Endothelial cell of umbilical vein (primary cell): ENCODE data around the gene UNC5C. TPM values are rescaled to one million over a fixed set of nuclear protein-coding genes. Genes with fewer than 3 reads are reported as not detected.

ENCODE experiments used
- BruUV-seq: library from RNA; stranded (reverse); fragments of 400-500 nt; replicated peaks from 2 replicates; lab custom pipeline; 2021; lab: Mats Ljungman, UMichigan
- CTCF ChIA-PET: fragments of 300-600, 350-600 bp; sonication (Branson Sonifier 250); formaldehyde crosslinking; loops from one replicate; lab custom pipeline; 2021; ENCODE audit warnings: antibody characterized with exemption, inconsistent platforms; lab: Charles Lee
- POLR2A ChIA-PET: fragments of 300-600, 350-600 bp; sonication (Branson Sonifier 250); formaldehyde crosslinking; loops from one replicate; lab custom pipeline; 2021; ENCODE audit warnings: antibody characterized with exemption, inconsistent platforms; lab: Charles Lee
- DNase-seq: peaks from one replicate; pipeline ENCODE4 v3.0.0-alpha.2; 2011; ENCODE audit warnings: low read depth, low spot score
- FAIRE-seq: peaks from 2 replicates; lab custom pipeline; 2011; peaks lifted over from hg19 to GRCh38; lab: Jason Lieb, UNC
- H2AFZ ChIP-seq: 2 replicates; pipeline ENCODE4 v1.6.0; 2012; ENCODE audit warnings: low read depth, low read length, control low read depth, inconsistent platforms
- H3K27ac ChIP-seq: 2 replicates; pipeline ENCODE4 v1.5.1; 2011; ENCODE audit warnings: low read depth, mild to moderate bottlenecking, control low read depth, low read length, moderate library complexity; ENCODE audit not compliant: insufficient read depth
- H3K27me3 ChIP-seq, 2 experiments: 2 replicates each; pipeline versions ENCODE4 v1.6.0 to v1.6.1; 2011; ENCODE audit warnings: low read length in 2 of 2, mixed read lengths in 1 of 2; ENCODE audit not compliant: control insufficient read depth in 2 of 2, insufficient read depth in 2 of 2
- H3K36me3 ChIP-seq, 2 experiments: 2 replicates in 1 of 2; 3 replicates in 1 of 2; pipeline ENCODE4 v1.5.1; 2011; ENCODE audit warnings: low read length in 2 of 2, mild to moderate bottlenecking in 1 of 2, moderate library complexity in 1 of 2; ENCODE audit not compliant: control insufficient read depth in 2 of 2, insufficient read depth in 2 of 2; ENCODE audit errors: extremely low read depth in 1 of 2
- H3K4me1 ChIP-seq: 3 replicates; pipeline ENCODE4 v1.5.1; 2011; ENCODE audit warnings: mild to moderate bottlenecking, low read length; ENCODE audit not compliant: control insufficient read depth, insufficient read depth; ENCODE audit errors: extremely low read depth
- H3K4me2 ChIP-seq: 2 replicates; pipeline ENCODE4 v1.6.1; 2011; ENCODE audit warnings: low read length, control low read depth, mixed read lengths; ENCODE audit not compliant: insufficient read depth
- H3K4me3 ChIP-seq, 3 experiments: fragments of 200-600 bp in 1 of 3; sonication (generic), shearing (Covaris generic) in 1 of 3; replicated peaks in 1 of 3; 2 replicates each; pipeline ENCODE4 v1.5.1; 2011 to 2016; ENCODE audit warnings: control low read depth in 3 of 3, low read length in 3 of 3, mild to moderate bottlenecking in 2 of 3, inconsistent platforms in 1 of 3, low read depth in 1 of 3, moderate library complexity in 1 of 3; ENCODE audit not compliant: insufficient read depth in 1 of 3
- H3K79me2 ChIP-seq: 2 replicates; pipeline ENCODE4 v1.6.0; 2012; ENCODE audit warnings: low read length, inconsistent platforms; ENCODE audit not compliant: control insufficient read depth, insufficient read depth
- H3K9ac ChIP-seq: replicated peaks from 2 replicates; pipeline ENCODE3; 2011; ENCODE audit warnings: low read length, control low read depth; ENCODE audit not compliant: insufficient read depth; ENCODE audit errors: extremely low read depth
- H3K9me1 ChIP-seq: replicated peaks from 3 replicates; pipeline ENCODE4 v1.6.0; 2011; ENCODE audit warnings: mild to moderate bottlenecking, low read length; ENCODE audit not compliant: control insufficient read depth, insufficient read depth; ENCODE audit errors: extremely low read depth
- H3K9me3 ChIP-seq: replicated peaks from 2 replicates; pipeline ENCODE4 v1.5.1; 2012; ENCODE audit warnings: low read length, inconsistent platforms; ENCODE audit not compliant: control insufficient read depth, insufficient read depth
- H4K20me1 ChIP-seq: replicated peaks from 2 replicates; pipeline ENCODE3; 2011; ENCODE audit warnings: mild to moderate bottlenecking, low read length; ENCODE audit not compliant: control insufficient read depth, insufficient read depth; ENCODE audit errors: extremely low read depth
- CTCF ChIP-seq, 2 donors: IDR thresholded peaks; 1 replicate in 1 of 2; 2 replicates in 1 of 2; pipeline ENCODE4 v1.5.1; 2011; ENCODE audit warnings: low read length in 2 of 2, mild to moderate bottlenecking in 2 of 2, moderate library complexity in 2 of 2, control low read depth in 1 of 2, inconsistent platforms in 1 of 2, low read depth in 1 of 2; ENCODE audit not compliant: insufficient read depth in 1 of 2; ENCODE audit errors: extremely low read depth in 1 of 2
- EZH2 ChIP-seq: IDR thresholded peaks from 2 replicates; pipeline ENCODE4 v1.6.1; 2012; ENCODE audit warnings: borderline replicate concordance, low read depth, mild to moderate bottlenecking, moderate library complexity, low read length, inconsistent platforms; ENCODE audit not compliant: severe bottlenecking
- FOS ChIP-seq: IDR thresholded peaks from 2 replicates; pipeline ENCODE4 v1.6.1; 2011; ENCODE audit warnings: mild to moderate bottlenecking, low read length, moderate library complexity, borderline replicate concordance; ENCODE audit not compliant: insufficient read depth
- GATA2 ChIP-seq: IDR thresholded peaks from 2 replicates; pipeline ENCODE4 v1.7.0; 2011; ENCODE audit warnings: low read depth, mild to moderate bottlenecking, moderate library complexity, mixed read lengths, low read length; ENCODE audit not compliant: insufficient read length, insufficient read depth
- JUN ChIP-seq: IDR thresholded peaks from 2 replicates; pipeline ENCODE4 v1.6.1; 2011; ENCODE audit warnings: borderline replicate concordance, low read depth; ENCODE audit not compliant: insufficient read length, insufficient read depth
- MYC ChIP-seq: IDR thresholded peaks from one replicate; pipeline ENCODE4 v1.6.1; 2011; ENCODE audit warnings: mild to moderate bottlenecking, low read depth, low read length
- POLR2A ChIP-seq: IDR thresholded peaks from 2 replicates; pipeline ENCODE4 v1.6.1; 2012; ENCODE audit warnings: low read depth, mild to moderate bottlenecking, control low read depth, low read length
- POLR2AphosphoS5 ChIP-seq: IDR thresholded peaks from 2 replicates; pipeline ENCODE4 v1.6.1; 2012; ENCODE audit warnings: low read depth, mild to moderate bottlenecking, control low read depth, low read length, moderate library complexity; ENCODE audit not compliant: insufficient read depth
- dilution Hi-C: fragments of 300-500 bp; cut with MboI; formaldehyde crosslinking; loops from one replicate; pipeline ENCODE4 v1.15.0; 2019; ENCODE audit warnings: low sequenced_read_pairs; ENCODE audit not compliant: extremely low pct_ligation_motif_present
- intact Hi-C: fragments of 100-400 bp; cut with micrococcal nuclease; formaldehyde crosslinking; loops from one replicate; pipeline ENCODE4 v1.10.0; 2022
- polyA plus RNA-seq, 4 experiments: library from polyadenylated mRNA; depleted of rRNA in 3 of 4; stranded (reverse) in 3 of 4; unstranded in 1 of 4; fragments of >200 nt; gene quantifications; 2 replicates each; pipeline versions ENCODE4 v1.2.1 to v1.2.3, GENCODE V29; 2011 to 2012; ENCODE audit warnings: missing spikeins in 1 of 4
- total RNA-seq: library from RNA; stranded (reverse); gene quantifications from 2 replicates; pipeline ENCODE4 v1.2.3, GENCODE V29; 2021
- TF ChIP-seq, protein P1 (sequence below): IDR thresholded peaks from 2 replicates; pipeline ENCODE4 v1.6.1; 2011; ENCODE audit not compliant: insufficient read depth, insufficient read length

UNC5C gene
- total and polyA plus RNA-seq, 2 donors (not counting 3 experiments of a cell fraction or from before 2014, with no cell fraction given) = 0.44 to 0.53 TPM

DNA sequence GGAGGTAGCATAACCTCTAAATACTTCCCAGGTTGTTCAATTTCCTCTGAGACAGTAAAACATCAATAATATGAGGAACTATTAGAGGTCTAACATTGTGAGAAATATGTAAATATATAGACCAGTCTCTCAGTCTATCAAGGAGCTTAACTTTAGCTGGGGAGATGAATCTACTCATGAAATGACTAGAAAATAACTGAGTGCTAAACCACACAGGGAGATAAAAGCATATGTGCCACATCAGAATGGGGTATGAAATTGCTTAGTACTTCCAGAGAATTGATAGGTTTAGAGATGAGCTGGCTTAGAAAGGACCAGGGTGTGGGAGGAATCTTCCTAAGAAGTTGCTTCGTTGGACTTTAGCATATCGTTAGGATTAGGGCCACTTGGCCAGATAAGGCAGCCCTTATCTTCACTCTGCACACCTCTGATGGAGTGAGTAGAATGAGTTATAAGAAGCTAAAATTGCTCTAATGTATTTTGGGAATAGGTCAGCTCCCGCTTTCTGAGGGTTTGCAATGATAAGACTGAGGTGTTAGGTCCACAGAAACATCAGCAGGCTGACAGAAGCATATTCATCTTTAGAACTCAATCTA lies 299.2 kb downstream of the UNC5C start:
- Histone ChIP-seq H3K4me1 (no peaks in the 10 kb centered on the region), H3K9me1 (no peaks in the 10 kb centered on the region), H3K9me3 (no peaks in the 10 kb centered on the region), H2AFZ (no peak overlapping the region), H3K4me2 (no peak overlapping the region), H3K4me3 (no peak overlapping the region), H3K27ac (no peak overlapping the region), H3K9ac (no peak overlapping the region), H4K20me1 (no peaks in the 10 kb centered on the region), H3K27me3 (no peaks in the 10 kb centered on the region), H3K79me2 (no peaks in the 10 kb centered on the region), H3K36me3 (no peaks in the 10 kb centered on the region)
- FAIRE-seq (no peak), DNase-seq (no peak)
- intact Hi-C loops = no loop called here
- TF ChIP-seq GATA2 (no peak), JUN (no peak), FOS (no peak), CTCF (IDR thresholded peaks at IDR 0.05; ENCODE audit: extremely low read depth in 1 of 2, insufficient read depth in 1 of 2, low read depth in 1 of 2, low read length in 2 of 2) (no peak), MYC (no peak), POLR2A (no peak), POLR2AphosphoS5 (no peak), EZH2 (no peak)
- TF ChIP-seq, protein P1, sequence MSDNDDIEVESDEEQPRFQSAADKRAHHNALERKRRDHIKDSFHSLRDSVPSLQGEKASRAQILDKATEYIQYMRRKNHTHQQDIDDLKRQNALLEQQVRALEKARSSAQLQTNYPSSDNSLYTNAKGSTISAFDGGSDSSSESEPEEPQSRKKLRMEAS = no peak
- POLR2A ChIA-PET = no interaction called here
- dilution Hi-C loops = no loop called here
- BruUV-seq = no TSS peak
- CTCF ChIA-PET = interaction anchor here (1.6 kb wide), 1 partner anchor 45 kb away, joined by 3 read pairs; no protein-coding TSS in a partner anchor
